22Rv1 (cell line): ENCODE results near the gene GPR179.

Source experiments
- ZFX ChIP-seq: fragments of 450-650 bp; IDR thresholded peaks from 2 replicates; pipeline ENCODE4 v1.6.1; 2017; ENCODE audit warnings: antibody characterized with exemption, borderline replicate concordance
- TF ChIP-seq, protein P1 (sequence below): fragments of 450-650 bp; IDR thresholded peaks from 2 replicates; pipeline ENCODE4 v1.5.1; 2017; ENCODE audit warnings: mild to moderate bottlenecking

DNA sequence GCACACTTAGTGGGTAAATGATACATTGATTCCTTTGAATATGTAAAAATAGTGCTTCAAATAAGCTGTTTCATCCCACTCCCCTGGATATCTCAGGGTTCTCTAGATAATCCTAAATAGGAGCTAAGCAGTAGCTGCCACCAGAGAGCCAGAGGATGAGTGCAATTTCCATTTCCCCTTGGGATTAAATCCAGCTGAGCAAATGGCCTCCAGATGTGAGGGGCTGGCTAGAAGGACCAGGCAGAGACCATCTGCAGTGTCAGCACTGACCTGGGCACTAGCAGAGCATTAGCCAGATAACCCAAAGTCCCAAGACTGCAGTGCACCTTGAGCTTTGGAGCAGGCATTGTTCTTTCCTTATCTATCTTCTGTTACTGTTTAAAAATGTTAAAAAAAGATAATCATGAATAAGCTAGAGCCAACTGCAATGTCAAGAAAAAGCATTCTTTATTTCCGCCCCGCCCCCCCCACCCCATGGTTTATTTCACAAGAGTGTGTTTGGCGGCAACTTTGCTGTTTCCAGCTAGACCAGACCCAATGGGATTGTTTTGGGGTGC lies 19.5 kb downstream of the GPR179 start:
- TF ChIP-seq, protein P1, sequence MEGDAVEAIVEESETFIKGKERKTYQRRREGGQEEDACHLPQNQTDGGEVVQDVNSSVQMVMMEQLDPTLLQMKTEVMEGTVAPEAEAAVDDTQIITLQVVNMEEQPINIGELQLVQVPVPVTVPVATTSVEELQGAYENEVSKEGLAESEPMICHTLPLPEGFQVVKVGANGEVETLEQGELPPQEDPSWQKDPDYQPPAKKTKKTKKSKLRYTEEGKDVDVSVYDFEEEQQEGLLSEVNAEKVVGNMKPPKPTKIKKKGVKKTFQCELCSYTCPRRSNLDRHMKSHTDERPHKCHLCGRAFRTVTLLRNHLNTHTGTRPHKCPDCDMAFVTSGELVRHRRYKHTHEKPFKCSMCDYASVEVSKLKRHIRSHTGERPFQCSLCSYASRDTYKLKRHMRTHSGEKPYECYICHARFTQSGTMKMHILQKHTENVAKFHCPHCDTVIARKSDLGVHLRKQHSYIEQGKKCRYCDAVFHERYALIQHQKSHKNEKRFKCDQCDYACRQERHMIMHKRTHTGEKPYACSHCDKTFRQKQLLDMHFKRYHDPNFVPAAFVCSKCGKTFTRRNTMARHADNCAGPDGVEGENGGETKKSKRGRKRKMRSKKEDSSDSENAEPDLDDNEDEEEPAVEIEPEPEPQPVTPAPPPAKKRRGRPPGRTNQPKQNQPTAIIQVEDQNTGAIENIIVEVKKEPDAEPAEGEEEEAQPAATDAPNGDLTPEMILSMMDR = no peak
- TF ChIP-seq ZFX = no peak
